HG03108 (cell line): ENCODE measurements around the gene CNN1.

Experiments
- ATAC-seq: cut with Tn5 transposase; IDR thresholded peaks from one replicate; pipeline ENCODE4 v1.9.1; 2021; ENCODE audit warnings: moderate library complexity; ENCODE audit not compliant: unreplicated experiment

CNN1 gene

DNA sequence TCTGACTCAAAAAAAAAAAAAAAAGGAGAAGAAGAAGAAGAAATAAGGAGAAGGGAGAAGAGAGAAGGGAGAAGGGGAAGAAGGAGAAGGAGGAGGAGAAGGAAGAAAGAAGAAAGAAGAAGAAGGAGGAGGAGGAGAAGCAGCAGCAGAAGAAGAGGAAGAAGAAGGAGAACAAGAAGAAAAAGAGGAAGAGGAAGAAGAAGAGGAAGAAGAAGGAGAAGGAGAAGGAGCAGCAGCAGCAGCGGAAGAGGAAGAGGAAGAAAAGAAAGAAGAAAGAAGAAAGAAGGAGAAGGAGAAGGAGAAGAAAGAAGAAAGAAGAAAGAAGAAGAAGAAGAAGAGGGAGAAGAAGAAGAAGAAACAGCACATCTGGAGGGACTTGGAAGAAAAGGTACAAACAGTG, 4.1 kb upstream of the CNN1 start:
- ATAC-seq = no peak

DNA sequence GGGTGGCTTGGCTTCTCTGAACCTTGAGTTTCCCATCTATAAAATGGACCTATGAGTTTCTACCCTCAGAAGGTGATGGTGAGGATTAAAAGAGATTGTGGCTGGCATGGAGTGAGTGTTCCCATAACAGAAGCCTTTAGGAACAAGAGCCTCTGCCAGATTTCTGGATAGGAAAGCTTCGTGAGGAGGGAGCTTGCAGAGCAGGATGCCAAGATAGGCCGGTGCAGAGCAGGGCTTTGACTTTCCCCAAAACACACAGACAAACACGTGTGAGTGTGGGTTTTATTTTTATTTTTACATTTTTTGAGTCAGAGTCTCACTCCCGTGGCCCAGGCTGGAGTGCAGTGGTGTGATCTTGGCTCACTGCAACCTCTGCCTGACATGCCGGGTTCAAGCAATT, 3.7 kb upstream of the CNN1 start:
- ATAC-seq = no peak

DNA sequence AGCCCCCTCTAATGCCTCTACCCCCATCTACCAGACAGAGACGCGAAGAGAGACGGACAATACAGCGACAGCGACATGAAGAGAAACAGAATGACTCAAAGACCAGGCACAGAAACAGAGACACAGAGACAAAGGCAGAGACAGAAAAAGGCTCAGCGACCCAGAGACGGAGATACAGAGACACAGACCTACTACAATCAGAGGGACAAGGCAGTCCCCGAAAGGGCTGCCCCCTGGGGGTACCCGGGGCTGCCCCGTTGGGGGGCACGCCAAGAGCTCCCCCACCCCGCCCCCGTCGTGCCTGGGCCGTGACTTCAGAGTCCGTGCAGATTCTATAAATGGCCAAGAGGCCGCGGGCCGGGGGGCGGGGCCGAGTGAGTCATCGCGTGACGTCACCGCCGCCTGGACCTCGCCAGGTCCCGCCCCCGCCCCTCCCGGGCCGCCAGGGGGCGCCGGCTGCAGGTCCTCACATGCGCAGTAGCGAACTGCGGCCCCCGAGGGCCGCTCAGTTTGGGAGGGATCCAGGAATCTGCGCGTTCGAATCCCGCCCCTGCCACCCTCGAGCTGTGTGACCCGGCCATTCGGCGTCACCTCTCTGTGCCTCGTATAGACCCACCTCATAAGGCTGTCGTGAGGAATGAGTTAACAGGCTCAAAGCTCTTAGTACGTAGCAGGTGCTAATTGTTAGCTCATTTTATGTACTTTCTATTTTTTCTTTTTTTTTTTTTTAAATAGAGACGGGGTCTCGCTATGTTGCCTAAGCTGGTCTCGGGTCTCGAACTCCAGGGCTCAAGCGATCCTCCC, 2.7 kb upstream of the CNN1 start:
- peak; percentile 48 for ATAC-seq

DNA sequence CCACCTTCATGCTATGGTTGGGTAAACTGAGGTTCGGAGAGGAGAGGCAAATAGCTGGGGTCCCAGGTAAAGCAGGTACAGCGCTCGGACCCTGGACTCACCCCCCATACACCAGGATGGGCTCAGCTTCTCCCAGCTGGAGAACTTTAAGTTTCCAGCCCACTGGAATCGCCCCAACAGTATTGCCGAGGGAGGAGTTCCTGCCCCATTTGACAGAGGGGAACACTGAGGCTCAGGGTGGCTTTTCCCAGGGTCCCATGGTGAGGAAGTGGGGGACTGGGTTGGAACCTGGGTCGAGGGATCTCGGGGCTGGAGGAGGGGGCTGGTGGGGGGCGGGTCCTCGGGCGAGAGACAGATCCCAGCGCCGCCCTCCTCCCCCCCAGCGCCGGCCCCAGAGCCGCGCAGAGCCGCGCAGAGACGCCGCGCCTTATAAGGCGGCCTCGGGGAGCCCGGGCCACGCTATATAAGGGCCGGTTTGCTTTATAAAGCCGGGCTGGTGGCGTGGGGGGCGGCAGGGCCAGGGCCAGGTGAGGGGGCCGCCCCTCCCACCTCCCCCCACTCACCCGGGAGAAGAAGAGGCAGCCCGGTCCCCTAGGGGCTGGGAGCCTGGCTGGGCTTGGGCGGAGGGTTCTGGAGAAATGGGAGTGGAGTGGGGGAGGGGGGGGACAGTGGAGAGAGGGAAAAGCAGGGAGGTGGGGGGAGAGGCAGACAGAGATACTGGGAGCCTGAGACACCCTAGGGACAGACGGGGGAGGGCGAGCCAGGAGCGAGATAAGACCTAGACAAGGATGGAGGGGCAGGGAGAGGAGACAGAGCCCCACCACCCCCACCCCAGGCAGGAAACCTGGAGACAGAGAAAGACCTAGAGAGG, 1.1 kb downstream of the CNN1 start:
- no peak for ATAC-seq

DNA sequence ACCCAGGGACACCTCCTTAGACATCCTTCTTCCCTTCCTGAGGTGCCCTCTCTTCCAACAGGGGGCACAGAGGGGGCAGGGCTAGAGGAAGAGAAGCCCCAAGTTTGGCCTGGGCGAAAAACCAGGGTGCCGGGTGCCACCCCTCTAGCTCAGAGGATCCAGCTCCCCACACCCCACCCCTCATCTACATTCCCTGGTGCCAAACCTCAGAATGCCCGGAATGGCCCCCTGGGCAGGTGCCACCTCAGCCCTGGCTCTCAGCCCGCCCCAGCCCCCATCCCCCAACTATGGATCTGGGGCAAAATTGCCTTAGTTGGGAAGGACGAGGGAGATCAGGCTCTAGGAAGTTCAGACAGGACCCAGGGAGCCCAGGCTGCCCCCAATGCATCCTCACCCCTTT, 2.0 kb downstream of the CNN1 start:
- no peak for ATAC-seq

DNA sequence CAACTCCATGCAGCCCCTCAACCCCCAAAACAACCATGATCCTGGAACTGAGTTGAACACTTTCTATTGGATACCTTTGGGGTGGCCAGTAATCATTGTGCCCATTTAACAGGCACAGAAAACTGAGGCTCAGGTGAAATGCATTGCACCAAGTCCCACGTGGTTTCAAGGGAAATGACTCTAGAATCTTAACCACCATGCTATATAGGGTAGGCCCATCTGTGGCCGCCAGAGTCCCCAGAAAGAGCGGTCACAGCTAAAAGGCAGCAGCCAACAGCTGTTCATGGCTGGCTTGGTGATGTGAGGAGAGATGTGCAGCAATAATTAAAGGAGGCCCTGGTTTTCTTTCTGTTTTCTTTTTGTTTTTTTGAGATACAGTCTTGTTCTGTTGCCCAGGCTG, 2.6 kb downstream of the CNN1 start:
- ATAC-seq = no peak

DNA sequence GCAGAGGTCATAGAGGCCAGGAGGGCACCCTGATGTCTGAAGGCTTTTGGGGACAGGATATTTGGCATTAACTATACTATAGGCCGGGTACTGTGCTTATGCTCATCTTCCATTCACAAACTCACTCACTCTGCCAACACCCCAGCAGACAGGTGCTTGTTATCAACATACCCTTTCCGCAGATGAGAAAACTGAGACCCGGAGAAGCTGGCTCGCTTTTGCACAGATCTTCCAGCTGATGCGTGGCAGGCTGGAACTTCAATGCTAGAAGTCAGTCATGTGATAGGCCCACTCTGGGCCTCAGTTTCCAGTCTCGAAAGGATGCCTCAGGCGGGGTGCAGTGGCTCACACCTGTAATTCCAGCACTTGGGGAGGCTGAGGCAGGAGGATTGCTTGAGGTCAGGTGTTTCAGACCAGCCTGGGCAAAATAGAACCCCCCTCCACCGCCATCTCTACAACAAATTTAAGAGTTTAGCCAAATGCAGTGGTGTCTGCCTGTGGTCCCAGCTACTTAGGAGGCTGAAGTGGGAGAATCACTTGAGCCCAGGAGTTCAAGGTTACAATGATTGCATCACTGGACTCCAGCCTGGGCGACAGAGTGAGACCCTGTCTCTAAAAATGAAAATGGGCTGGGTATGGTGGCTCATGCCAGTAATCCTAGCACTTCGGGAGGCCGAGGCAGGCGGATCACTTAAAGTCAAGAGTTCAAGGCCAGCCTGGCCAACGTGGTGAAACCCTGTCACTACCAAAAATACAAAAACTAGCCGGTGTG, 9.5 kb downstream of the CNN1 start:
- no peak for ATAC-seq

DNA sequence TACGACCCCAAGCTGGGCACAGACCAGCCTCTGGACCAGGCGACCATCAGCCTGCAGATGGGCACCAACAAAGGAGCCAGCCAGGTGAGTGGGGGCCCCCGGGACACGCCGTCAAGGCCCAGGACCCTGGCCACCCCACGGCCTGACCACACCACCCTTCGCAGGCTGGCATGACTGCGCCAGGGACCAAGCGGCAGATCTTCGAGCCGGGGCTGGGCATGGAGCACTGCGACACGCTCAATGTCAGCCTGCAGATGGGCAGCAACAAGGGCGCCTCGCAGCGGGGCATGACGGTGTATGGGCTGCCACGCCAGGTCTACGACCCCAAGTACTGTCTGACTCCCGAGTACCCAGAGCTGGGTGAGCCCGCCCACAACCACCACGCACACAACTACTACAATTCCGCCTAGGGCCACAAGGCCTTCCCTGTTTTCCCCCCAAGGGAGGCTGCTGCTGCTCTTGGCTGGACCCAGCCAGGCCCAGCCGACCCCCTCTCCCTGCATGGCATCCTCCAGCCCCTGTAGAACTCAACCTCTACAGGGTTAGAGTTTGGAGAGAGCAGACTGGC, 10.8 kb downstream of the CNN1 start:
- ATAC-seq = no peak

DNA sequence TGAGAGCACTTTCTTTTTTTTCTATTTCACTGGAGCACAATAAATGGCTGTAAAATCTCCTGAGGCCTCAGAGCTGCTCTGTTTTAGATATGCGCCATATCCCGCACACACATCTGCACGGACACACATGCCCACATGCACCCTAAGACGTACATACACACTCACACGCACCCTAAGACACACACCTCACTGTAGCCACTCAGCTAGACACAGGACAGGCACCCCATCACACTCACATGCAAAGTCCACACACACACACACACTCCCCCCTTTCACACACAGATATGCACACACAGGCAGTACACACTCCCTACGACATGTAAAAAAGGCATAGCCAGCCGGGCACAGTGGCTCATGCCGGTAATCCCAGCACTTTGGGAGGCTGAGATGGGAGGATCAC, 11.6 kb downstream of the CNN1 start:
- ATAC-seq = no peak

DNA sequence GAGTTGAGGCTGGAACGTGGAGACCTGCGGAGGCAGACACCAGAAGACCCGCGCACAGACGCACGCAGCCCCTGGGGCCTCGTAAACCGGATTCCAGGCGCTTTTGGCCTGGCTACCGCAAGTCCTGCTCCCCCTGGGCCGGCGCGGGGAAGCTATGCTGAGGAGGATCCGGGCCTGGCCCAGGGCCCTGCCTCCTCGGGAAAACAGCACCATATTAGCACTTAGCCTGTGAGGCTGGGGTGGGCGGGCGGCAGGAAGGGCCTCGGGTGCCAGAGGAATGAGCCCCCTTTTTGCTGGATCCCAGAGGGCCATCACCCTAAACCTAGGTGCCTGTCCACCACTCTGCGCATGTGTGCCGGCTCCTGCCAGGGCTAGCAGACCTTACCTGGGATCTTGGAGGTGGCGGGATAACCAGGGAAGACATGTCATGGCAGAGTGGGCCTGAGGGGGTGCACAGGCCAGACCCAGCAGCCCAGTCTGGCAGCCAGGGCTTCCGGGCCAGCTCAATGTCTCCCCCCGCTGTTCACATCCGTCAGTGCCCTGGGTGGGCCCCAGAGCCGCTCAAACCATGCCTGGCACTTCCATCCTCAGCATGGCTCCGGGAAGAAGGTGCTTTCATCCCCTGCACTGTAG, 13.1 kb downstream of the CNN1 start:
- ATAC-seq = no peak

DNA sequence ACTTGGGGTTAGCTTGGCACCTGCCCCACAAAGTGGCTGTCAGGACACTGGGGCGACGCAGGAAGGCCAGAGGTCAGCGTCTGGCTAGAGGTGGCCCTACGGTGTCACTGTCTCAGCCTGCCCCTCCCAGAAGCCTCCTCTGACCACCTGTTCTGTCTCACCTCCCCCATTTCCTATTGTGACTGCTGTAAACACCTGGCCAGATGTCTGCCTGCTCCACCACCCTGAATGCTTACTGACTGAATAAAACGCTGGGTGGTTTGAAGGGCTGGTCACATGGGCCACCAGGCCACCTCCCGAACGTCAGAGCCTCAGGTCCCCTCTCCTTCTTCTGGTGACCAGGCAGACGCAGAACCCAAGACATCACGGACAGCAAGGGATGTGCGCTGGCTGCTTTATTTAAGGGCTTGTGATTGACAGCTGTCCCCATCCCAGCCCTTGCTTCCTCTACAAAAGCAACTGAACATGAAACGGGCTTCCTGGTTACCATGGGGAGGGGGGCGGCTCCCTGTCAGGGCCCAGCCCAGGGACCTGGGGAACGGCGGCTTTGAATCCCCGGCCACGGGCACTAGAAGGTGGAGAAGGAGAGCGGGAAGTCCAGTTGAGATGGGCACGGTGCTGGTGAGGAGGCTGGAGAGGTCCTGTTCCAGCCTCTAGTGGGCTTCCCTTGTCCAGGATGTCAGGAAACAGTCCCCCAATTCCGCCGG, 14.2 kb downstream of the CNN1 start:
- ATAC-seq = no peak

DNA sequence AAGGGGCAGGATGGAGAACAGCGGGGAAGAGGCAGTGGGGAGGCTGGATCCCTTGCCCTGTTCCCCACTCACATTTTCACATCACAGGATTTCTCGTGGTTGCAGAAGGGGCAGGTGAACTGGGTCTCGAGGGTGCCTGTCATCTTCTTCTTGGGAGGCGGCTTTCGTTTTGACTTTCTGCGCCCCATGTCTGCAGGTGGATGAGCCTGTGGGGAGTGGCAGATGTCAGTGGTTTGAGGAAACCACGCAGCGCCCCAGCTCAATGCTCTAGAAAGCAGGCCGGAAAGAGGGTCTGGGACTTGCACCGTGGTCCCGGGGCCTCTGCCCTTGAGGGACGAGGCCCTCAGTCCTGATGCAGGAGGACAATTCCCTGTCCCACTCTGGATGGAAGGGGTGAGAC, 15.5 kb downstream of the CNN1 start:
- no peak for ATAC-seq

DNA sequence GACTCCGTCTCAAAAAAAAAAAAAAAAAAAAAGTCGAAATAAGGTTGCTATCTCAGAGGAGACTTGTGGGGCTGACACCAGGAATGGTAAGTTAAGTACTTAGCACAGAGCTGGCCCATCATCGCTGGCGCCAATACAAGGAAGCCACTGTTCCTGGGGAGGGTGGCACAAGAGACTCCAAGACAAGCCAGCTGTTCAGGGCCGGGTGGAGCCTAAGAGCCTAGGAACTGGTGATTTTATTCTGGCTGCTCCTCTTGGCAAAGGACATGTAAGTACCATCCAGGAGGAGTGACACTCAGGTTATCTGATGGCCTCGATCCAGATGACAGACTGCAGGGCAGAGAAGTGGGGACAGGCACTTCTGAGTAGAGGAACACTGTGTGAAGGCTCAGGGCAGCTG, 16.6 kb downstream of the CNN1 start:
- no peak for ATAC-seq

DNA sequence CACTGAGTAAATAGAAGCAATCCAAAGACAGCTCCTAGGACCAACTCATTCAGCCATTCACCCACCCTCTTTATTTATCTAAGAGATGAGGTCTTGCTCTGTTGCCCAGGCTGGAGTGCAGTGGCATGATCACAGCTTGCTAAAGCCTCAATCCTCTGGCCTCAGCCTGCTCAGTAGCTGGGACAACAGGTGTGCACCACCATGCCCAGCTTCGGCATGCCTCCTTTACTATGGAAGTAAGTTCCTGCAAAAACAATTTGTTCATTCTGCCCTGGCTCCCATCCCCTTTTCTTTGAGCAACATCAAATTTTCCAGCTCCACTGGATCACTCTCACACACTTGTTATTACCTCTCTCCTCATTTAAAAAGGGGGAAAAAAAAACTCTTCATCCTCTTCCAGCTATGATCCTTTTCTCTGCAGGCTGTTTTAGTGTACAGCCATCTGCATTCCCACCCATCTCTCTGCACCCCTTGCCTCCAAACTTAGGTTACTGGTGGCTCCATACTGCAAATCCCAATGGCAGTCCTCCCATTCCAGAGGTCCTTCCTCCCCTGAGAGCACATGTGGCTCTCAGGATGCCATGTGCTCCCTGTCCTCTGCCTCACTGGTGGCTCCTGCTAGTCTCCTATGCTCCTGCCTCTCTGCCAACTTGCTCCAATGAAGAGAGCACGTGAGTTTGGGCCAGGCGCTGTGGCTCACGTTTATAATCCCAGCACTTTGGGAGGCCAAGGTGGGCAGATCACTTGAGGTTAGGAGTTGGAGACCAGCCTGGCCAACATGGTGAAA, 18.2 kb downstream of the CNN1 start:
- no peak for ATAC-seq

DNA sequence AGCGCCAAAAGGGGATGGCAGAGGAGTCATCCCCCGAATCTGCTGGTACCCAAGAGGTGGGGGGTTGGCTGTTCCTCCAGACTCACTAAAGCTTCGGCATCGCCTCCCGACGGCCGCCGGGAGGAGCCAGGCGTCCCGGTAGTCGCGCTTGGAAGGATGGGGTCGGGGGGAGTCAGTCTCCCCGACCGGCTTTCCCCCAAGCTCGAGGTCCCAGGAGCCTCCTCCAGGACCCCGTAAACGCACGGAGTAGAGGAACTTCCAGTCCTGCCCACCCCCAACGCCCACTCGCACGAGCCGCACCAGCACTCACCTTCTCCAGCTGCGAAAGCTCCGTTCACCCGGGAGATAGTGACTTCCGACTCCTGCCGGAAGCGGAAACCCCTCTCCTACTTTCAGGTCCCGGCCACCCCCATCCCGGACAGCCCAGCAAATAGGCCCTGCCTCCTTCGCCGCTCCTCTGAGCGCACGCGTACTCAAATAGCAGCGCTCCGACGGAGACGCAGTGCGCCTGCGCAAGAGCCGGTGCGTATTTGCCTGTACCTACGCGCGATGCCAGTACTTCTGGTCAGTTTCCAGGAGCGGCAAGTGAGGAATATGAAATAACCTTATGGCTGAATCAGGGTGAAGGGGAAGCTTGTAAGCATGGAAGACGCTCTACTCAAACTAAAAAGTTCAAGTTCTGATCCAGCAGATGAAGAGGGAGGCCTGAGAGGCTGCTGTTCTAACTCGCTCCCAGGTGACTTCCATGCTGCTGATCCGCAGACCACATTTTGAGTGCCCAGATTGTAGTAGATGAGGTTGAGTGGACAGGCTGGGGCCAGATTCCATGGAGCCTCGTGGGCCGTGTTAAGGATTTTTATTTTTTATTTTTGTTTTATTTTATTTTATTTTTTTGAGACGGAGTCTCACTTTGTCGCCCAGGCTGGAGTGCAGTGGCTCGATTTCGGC, 20.5 kb downstream of the CNN1 start, which contains the start of gene ELOF1:
Gene ELOF1 (minus strand): TSS at position 350 of the 948 bp plus-strand sequence. CDS start 4,883 bp downstream, outside the sequence.
- peak; percentile 65 for ATAC-seq

DNA sequence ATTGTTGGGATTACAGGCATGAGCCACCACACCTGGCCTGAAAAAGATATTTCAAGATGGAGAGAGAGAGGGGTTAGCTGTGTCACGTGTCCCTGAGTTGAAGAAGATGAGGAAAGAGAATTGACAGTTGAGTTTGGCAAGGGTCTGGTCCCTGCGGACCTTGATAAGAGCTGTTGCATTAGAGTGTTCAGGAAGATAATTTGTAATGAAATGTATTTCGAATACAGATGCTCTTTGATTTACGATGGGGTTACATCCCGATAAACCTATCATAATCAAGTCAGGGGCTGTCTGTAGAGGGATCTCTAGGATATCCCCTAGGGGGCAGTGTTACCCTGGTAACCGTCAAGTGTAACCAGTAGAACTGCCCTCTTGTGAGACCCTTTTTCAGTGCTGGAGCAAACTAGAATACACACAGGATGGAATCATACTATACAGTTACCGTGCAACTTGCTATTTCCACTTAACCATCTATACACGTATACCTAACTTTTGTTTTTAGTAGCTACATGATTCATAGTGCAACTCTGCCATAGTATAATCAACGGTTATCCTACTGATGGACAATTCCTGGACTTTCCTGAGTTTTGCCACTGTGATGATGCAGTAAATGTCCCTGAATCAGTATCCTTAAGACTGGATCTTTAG, 21.9 kb downstream of the CNN1 start:
- ATAC-seq = no peak

DNA sequence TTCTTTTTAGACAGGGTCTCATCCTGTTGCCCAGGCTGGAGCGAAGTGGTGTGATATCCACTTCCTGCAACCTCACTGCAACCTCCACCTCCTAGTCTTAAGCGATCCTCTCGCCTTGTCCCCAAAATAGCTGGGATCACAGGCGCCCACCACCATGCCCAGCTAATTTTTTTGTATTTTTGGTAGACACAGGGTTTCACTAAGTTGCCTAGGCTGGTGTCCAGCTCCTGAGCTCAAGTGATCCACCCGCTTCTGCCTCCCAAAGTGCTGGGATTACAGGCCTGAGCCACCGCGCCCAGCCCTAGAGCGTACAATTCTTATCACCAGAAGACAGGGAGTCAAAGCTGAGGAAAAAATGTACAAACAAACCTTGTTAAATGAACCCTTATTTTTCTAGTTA, 24.9 kb downstream of the CNN1 start:
- no peak for ATAC-seq
